PC-3 (cell line): ENCODE measurements around the gene CELF1.

Source experiments
- CTCF ChIP-seq: fragments of 300-600 bp; sonication (generic); conservative IDR thresholded peaks from 2 replicates; pipeline ENCODE4 v1.5.1; 2017; ENCODE audit warnings: antibody characterized with exemption, low read depth, mild to moderate bottlenecking, low read length
- EZH2 ChIP-seq: fragments of 300-600 bp; sonication (generic); IDR thresholded peaks from one replicate; pipeline ENCODE4 v1.6.1; 2017; ENCODE audit warnings: antibody characterized with exemption, mild to moderate bottlenecking, low read length; ENCODE audit not compliant: unreplicated experiment
- EZH2phosphoT487 ChIP-seq: fragments of 300-600 bp; sonication (generic); IDR thresholded peaks from 2 replicates; pipeline ENCODE4 v1.6.1; 2018; ENCODE audit warnings: mild to moderate bottlenecking, antibody characterized with exemption, low read length, borderline replicate concordance

GRCh38 chr11:47595967-47596366 lies 43.0 kb upstream of the CELF1 start:
- no peak for TF ChIP-seq CTCF
- no peak for TF ChIP-seq EZH2
- TF ChIP-seq EZH2phosphoT487, result no peak
